Stimulated activated CD8-positive, alpha-beta memory T cell treated with anti-CD3 and anti-CD28 coated beads, Interleukin-4, amount 100 ng/mL, for 4 hours (primary cell): ENCODE measurements around the gene RGS16.

Experiments used
- DNase-seq, 2 donors: peaks; one replicate each; pipeline ENCODE4 v3.0.0-alpha.2; 2020; ENCODE audit warnings: low read depth in 2 of 2, low spot score in 1 of 2

RGS16 gene

GRCh38 chr1:182584746-182585145 is 19.4 kb downstream of the RGS16 start:
- DNase-seq: no peak

GRCh38 chr1:182580736-182581135 is 23.5 kb downstream of the RGS16 start:
- DNase-seq: no peak

- DNase-seq: no peak
These were observed 28.5 kb downstream of the RGS16 start for GRCh38 chr1:182575540-182576149.

- no peak for DNase-seq
These were observed 30.0 kb downstream of the RGS16 start for GRCh38 chr1:182574156-182574555.

GRCh38 chr1:182570611-182570970 is 33.6 kb downstream of the RGS16 start:
- DNase-seq: no peak

- no peak for DNase-seq
These were observed 34.1 kb downstream of the RGS16 start for GRCh38 chr1:182569939-182570610.

- no peak for DNase-seq
These were observed 35.4 kb downstream of the RGS16 start for GRCh38 chr1:182568647-182569284.

GRCh38 chr1:182567629-182568028 is 36.6 kb downstream of the RGS16 start:
- DNase-seq: no peak

- no peak for DNase-seq
These were observed 38.7 kb downstream of the RGS16 start for GRCh38 chr1:182565537-182565936.

GRCh38 chr1:182564406-182565004 is 39.7 kb downstream of the RGS16 start:
- no peak for DNase-seq

GRCh38 chr1:182563095-182563494 is 41.1 kb downstream of the RGS16 start:
- no peak for DNase-seq

- DNase-seq: no peak
These were observed 42.7 kb downstream of the RGS16 start for GRCh38 chr1:182561456-182561855.

GRCh38 chr1:182560392-182560984 is 43.7 kb downstream of the RGS16 start:
- DNase-seq: no peak

- DNase-seq: no peak
These were observed 47.9 kb downstream of the RGS16 start for GRCh38 chr1:182556279-182556678.

- DNase-seq: no peak
These were observed 48.7 kb downstream of the RGS16 start for GRCh38 chr1:182555493-182555892.

GRCh38 chr1:182552527-182552926 is 51.7 kb downstream of the RGS16 start:
- DNase-seq: no peak

- DNase-seq: no peak
These were observed 54.4 kb downstream of the RGS16 start for GRCh38 chr1:182549811-182550210.

GRCh38 chr1:182549346-182549745 is 54.8 kb downstream of the RGS16 start:
- DNase-seq: no peak
